CD14-positive monocyte (primary cell): ENCODE results near the gene SOX3. TPM values are rescaled to one million over a fixed set of nuclear protein-coding genes. Genes with fewer than 3 reads are reported as not detected.

ENCODE experiments used
- DNase-seq, 3 donors: peaks; one replicate each; pipeline ENCODE4 v3.0.0-alpha.2; 2011 to 2022
- H2AFZ ChIP-seq: 2 replicates; pipeline ENCODE4 v1.6.0; 2012; ENCODE audit warnings: mild to moderate bottlenecking, low read depth, low read length, inconsistent platforms; ENCODE audit not compliant: insufficient read depth, poor library complexity, severe bottlenecking
- H3K27ac ChIP-seq, 2 donors: 1 replicate in 1 of 2; 2 replicates in 1 of 2; pipeline ENCODE4 v1.5.1; 2012 to 2013; ENCODE audit warnings: low read length in 2 of 2, control low read depth in 1 of 2, inconsistent platforms in 1 of 2, low read depth in 1 of 2, mild to moderate bottlenecking in 1 of 2
- H3K27me3 ChIP-seq, 2 donors: one replicate each; pipeline versions ENCODE4 v1.6.0 to v1.6.1; 2011 to 2013; ENCODE audit warnings: low read length in 2 of 2; ENCODE audit not compliant: control insufficient read depth in 2 of 2, insufficient read depth in 2 of 2
- H3K36me3 ChIP-seq, 2 donors: replicated peaks in 1 of 2; 1 replicate in 1 of 2; 2 replicates in 1 of 2; pipeline versions ENCODE4 v1.5.1 to v1.6.1; 2012 to 2013; ENCODE audit warnings: low read length in 2 of 2, control low read depth in 1 of 2, inconsistent platforms in 1 of 2, mild to moderate bottlenecking in 1 of 2; ENCODE audit not compliant: insufficient read depth in 2 of 2, control insufficient read depth in 1 of 2
- H3K4me1 ChIP-seq, 2 donors: 1 replicate in 1 of 2; 2 replicates in 1 of 2; pipeline versions ENCODE4 v1.5.1 to v1.6.1; 2012 to 2013; ENCODE audit warnings: low read length in 2 of 2, control low read depth in 1 of 2, inconsistent platforms in 1 of 2, mild to moderate bottlenecking in 1 of 2, moderate library complexity in 1 of 2; ENCODE audit not compliant: insufficient read depth in 2 of 2, control insufficient read depth in 1 of 2
- H3K4me2 ChIP-seq: replicated peaks from 2 replicates; pipeline ENCODE3; 2012; ENCODE audit warnings: low read length, moderate library complexity, mild to moderate bottlenecking; ENCODE audit not compliant: poor library complexity, severe bottlenecking; ENCODE audit errors: extremely low read depth
- H3K4me3 ChIP-seq, 3 experiments: fragments of 200-600 bp in 1 of 3; sonication (generic) in 1 of 3; replicated peaks in 1 of 3; 1 replicate in 2 of 3; 2 replicates in 1 of 3; pipeline ENCODE4 v1.5.1; 2011 to 2013; ENCODE audit warnings: low read length in 3 of 3, mild to moderate bottlenecking in 3 of 3, control low read depth in 2 of 3, low read depth in 2 of 3, inconsistent platforms in 1 of 3, moderate library complexity in 1 of 3
- H3K79me2 ChIP-seq: 2 replicates; pipeline ENCODE4 v1.6.0; 2012; ENCODE audit warnings: mild to moderate bottlenecking, control low read depth, inconsistent platforms, low read length, moderate library complexity; ENCODE audit not compliant: insufficient read depth
- H3K9ac ChIP-seq: 2 replicates; pipeline ENCODE4 v1.6.0; 2017; ENCODE audit warnings: low read length, mild to moderate bottlenecking; ENCODE audit not compliant: insufficient read depth, poor library complexity, severe bottlenecking
- H3K9me3 ChIP-seq, 2 donors: replicated peaks in 1 of 2; 1 replicate in 1 of 2; 2 replicates in 1 of 2; pipeline versions ENCODE4 v1.5.1 to v1.6.1; 2012 to 2013; ENCODE audit warnings: low read length in 2 of 2, control low read depth in 1 of 2; ENCODE audit not compliant: control insufficient read depth in 1 of 2, insufficient read depth in 1 of 2
- H4K20me1 ChIP-seq: 2 replicates; pipeline ENCODE4 v1.6.0; 2012; ENCODE audit warnings: mild to moderate bottlenecking, low read length, control low read depth, moderate library complexity; ENCODE audit not compliant: insufficient read depth
- H3K27ac Mint-ChIP-seq, 7 donors: one replicate each; pipeline ENCODE4 v1.8.0; 2020; ENCODE audit warnings: mild to moderate bottlenecking in 7 of 7, mixed read lengths in 7 of 7, moderate library complexity in 6 of 7, inconsistent platforms in 2 of 7
- H3K27me3 Mint-ChIP-seq, 3 donors: one replicate each; pipeline ENCODE4 v1.8.0; 2021 to 2022; ENCODE audit warnings: low read depth in 3 of 3, mild to moderate bottlenecking in 3 of 3, mixed read lengths in 3 of 3, moderate library complexity in 3 of 3, inconsistent platforms in 1 of 3
- H3K36me3 Mint-ChIP-seq, 2 donors: one replicate each; pipeline ENCODE4 v1.8.0; 2020; ENCODE audit warnings: mixed read lengths in 2 of 2, inconsistent platforms in 1 of 2, mild to moderate bottlenecking in 1 of 2
- H3K4me1 Mint-ChIP-seq: one replicate; pipeline ENCODE4 v1.8.0; 2020; ENCODE audit warnings: mild to moderate bottlenecking, mixed read lengths
- H3K4me3 Mint-ChIP-seq, 2 donors: one replicate each; pipeline ENCODE4 v1.8.0; 2020; ENCODE audit warnings: mild to moderate bottlenecking in 2 of 2, mixed read lengths in 2 of 2, moderate library complexity in 1 of 2
- H3K9me3 Mint-ChIP-seq, 7 donors: one replicate each; pipeline ENCODE4 v1.8.0; 2020 to 2022; ENCODE audit warnings: mixed read lengths in 7 of 7, mild to moderate bottlenecking in 6 of 7, moderate library complexity in 6 of 7, inconsistent platforms in 2 of 7
- CTCF ChIP-seq: fragments of 200-600 bp; IDR thresholded peaks from one replicate; pipeline ENCODE4 v1.8.0; 2022; ENCODE audit warnings: antibody characterized with exemption, mild to moderate bottlenecking
- WGBS: methylation state at CpG from one replicate; pipeline ENCODE4 v1.1.5; 2013; ENCODE audit warnings: missing lambda C conversion rate; ENCODE audit not compliant: insufficient coverage; 5-methylcytosine and 5-hydroxymethylcytosine counted together
- intact Hi-C, 2 donors: fragments of 100-400 bp; cut with micrococcal nuclease; formaldehyde crosslinking; loops; one replicate each; pipeline versions ENCODE4 v1.15.0 to v1.15.1; 2023
- polyA plus RNA-seq, 3 donors: library from polyadenylated mRNA; depleted of rRNA in 1 of 3; unstranded in 2 of 3; stranded (reverse) in 1 of 3; fragments of 300-500 nt in 2 of 3; fragments of >200 nt in 1 of 3; fragmentation: Illumina TruSeq in 2 of 3; gene quantifications; 1 replicate in 2 of 3; 2 replicates in 1 of 3; pipeline ENCODE4 v1.2.3, GENCODE V29; 2012 to 2021

Gene SOX3
- polyA plus RNA-seq, 3 donors, result not detected

- intact Hi-C loops, result no loop called here
- peaks cover 0 to 18% (median 14%) of the 10 kb centered on the region in 7 donors for H3K9me3 Mint-ChIP-seq
- no peak overlapping the region for H3K4me3 Mint-ChIP-seq
- Histone ChIP-seq H3K4me3 (no peak overlapping the region), H3K27me3 (peaks cover 22 to 39% of the 10 kb centered on the region in 2 donors), H3K79me2 (no peaks in the 10 kb centered on the region), H3K27ac (no peak overlapping the region), H3K4me1 (no peaks in the 10 kb centered on the region), H3K36me3 (no peaks in the 10 kb centered on the region), H2AFZ (no peak overlapping the region), H4K20me1 (no peaks in the 10 kb centered on the region), H3K4me2 (no peak overlapping the region), H3K9ac (no peak overlapping the region), H3K9me3 (peaks cover 0 to 23% of the 10 kb centered on the region in 2 donors)
- H3K27me3 Mint-ChIP-seq, result peaks cover 28 to 30% (median 29%) of the 10 kb centered on the region in 3 donors
- no CpG with 5 or more reads among the region's 1 CpG for WGBS
- TF ChIP-seq CTCF, result no peak
- peaks cover 0 to 3% of the 10 kb centered on the region in 2 donors for H3K36me3 Mint-ChIP-seq
- no peaks in the 10 kb centered on the region for H3K4me1 Mint-ChIP-seq
- no peak for DNase-seq
- no peak overlapping the region for H3K27ac Mint-ChIP-seq
These were observed 9.7 kb upstream of the SOX3 start for GRCh38 chrX:140514554-140514953.

GRCh38 chrX:140510895-140511295, 6.0 kb upstream of the SOX3 start:
- Histone ChIP-seq H3K9ac (no peak overlapping the region), H3K4me2 (no peak overlapping the region), H3K27ac (no peak overlapping the region), H3K9me3 (peaks cover 0 to 57% of the 10 kb centered on the region in 2 donors), H2AFZ (no peak overlapping the region), H4K20me1 (no peaks in the 10 kb centered on the region), H3K36me3 (no peaks in the 10 kb centered on the region), H3K4me1 (no peaks in the 10 kb centered on the region), H3K4me3 (no peak overlapping the region), H3K79me2 (no peaks in the 10 kb centered on the region), H3K27me3 (peaks cover 33 to 73% of the 10 kb centered on the region in 2 donors)
- 16% methylated on average over 37 of the region's 42 CpGs for WGBS
- peak overlapping the region in 1 of 2 donors; percentile 73 for H3K4me3 Mint-ChIP-seq
- no peak for TF ChIP-seq CTCF
- peaks cover 63 to 66% (median 64%) of the 10 kb centered on the region in 3 donors for H3K27me3 Mint-ChIP-seq
- H3K27ac Mint-ChIP-seq, result no peak overlapping the region
- intact Hi-C loops, result no loop called here
- H3K9me3 Mint-ChIP-seq, result peaks cover 0 to 49% (median 34%) of the 10 kb centered on the region in 7 donors
- H3K4me1 Mint-ChIP-seq, result no peaks in the 10 kb centered on the region
- peaks cover 0 to 3% of the 10 kb centered on the region in 2 donors for H3K36me3 Mint-ChIP-seq
- no peak for DNase-seq
